Fibroblast of villous mesenchyme (primary cell): ENCODE measurements around the gene SPG7. TPM values are rescaled to one million over a fixed set of nuclear protein-coding genes. Genes with fewer than 3 reads are reported as not detected.

Source experiments
- DNase-seq: peaks from one replicate; pipeline ENCODE4 v3.0.0-alpha.2; 2010; ENCODE audit warnings: low read depth
- H3K4me3 ChIP-seq: 2 replicates; pipeline ENCODE4 v1.5.1; 2011; ENCODE audit warnings: low read depth, mild to moderate bottlenecking, low read length
- CTCF ChIP-seq: IDR thresholded peaks from 2 replicates; pipeline ENCODE4 v1.5.1; 2012; ENCODE audit warnings: low read depth, mild to moderate bottlenecking, low read length; ENCODE audit not compliant: insufficient read depth
- total RNA-seq: library from RNA; depleted of rRNA; stranded (reverse); fragments of >200 nt; gene quantifications from 2 replicates; pipeline ENCODE4 v1.2.3, GENCODE V29; 2012

Gene SPG7
- total RNA-seq, 1 donor: 108 TPM

GRCh38 chr16:89536886-89537548, 28.8 kb downstream of the SPG7 start:
- H3K4me3 ChIP-seq: no peak overlapping the region
- TF ChIP-seq CTCF: no peak
- no peak for DNase-seq

GRCh38 chr16:89537549-89537925, 29.3 kb downstream of the SPG7 start:
- no peak overlapping the region for H3K4me3 ChIP-seq
- TF ChIP-seq CTCF: no peak
- no peak for DNase-seq

GRCh38 chr16:89538286-89538685, 30.1 kb downstream of the SPG7 start:
- no peak for DNase-seq
- TF ChIP-seq CTCF: no peak
- no peak overlapping the region for H3K4me3 ChIP-seq

- no peak for TF ChIP-seq CTCF
- DNase-seq: no peak
- no peak overlapping the region for H3K4me3 ChIP-seq
Observed at GRCh38 chr16:89540557-89540956, 32.4 kb downstream of the SPG7 start.

GRCh38 chr16:89541792-89542191, 33.6 kb downstream of the SPG7 start:
- no peak overlapping the region for H3K4me3 ChIP-seq
- no peak for DNase-seq
- no peak for TF ChIP-seq CTCF

GRCh38 chr16:89544113-89544512, 35.9 kb downstream of the SPG7 start:
- TF ChIP-seq CTCF: no peak
- H3K4me3 ChIP-seq: no peak overlapping the region
- DNase-seq: no peak

- TF ChIP-seq CTCF: no peak
- no peak overlapping the region for H3K4me3 ChIP-seq
- no peak for DNase-seq
Observed at GRCh38 chr16:89544713-89545043, 36.5 kb downstream of the SPG7 start.
